IPS-NIHi7 (cell line): Measurements from ENCODE around the gene TRAPPC8.
"Not testable (repeated sequence)": the region's sequence is repeated elsewhere in the genome, so short reads cannot be mapped to it uniquely, and the experiment has no call there.

Experiments
- DNase-seq: peaks from one replicate; pipeline ENCODE4 v3.0.0; 2012; ENCODE audit warnings: mixed read lengths; ENCODE audit errors: extremely low spot score

Gene TRAPPC8

GRCh38 chr18:31943878-31944816 lies 1.2 kb upstream of the TRAPPC8 start:
- DNase-seq = no peak

- peak; percentile 53 for DNase-seq
These were observed 483 bp downstream of the TRAPPC8 start for GRCh38 chr18:31942291-31942998.

- DNase-seq = no peak
These were observed 1.7 kb downstream of the TRAPPC8 start for GRCh38 chr18:31941010-31941809.

DNA sequence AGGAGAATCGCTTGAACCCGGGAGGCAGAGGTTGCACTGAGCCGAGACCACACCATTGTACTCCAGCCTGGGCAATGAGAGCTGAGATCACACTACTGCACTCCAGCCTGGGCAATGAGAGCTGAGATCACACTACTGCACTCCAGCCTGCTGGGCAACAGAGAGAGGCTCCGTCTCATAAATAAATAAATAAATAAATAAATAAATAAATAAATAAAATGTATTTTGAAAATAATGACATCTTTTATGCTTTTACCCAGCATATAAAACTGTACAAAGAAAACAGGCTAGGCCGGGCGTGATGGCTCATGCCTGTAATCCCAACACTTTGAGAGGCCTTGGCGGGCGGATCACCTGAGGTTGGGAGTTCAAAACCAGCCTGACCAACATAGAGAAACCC lies 8.2 kb downstream of the TRAPPC8 start:
- not testable (repeated sequence) for DNase-seq

DNA sequence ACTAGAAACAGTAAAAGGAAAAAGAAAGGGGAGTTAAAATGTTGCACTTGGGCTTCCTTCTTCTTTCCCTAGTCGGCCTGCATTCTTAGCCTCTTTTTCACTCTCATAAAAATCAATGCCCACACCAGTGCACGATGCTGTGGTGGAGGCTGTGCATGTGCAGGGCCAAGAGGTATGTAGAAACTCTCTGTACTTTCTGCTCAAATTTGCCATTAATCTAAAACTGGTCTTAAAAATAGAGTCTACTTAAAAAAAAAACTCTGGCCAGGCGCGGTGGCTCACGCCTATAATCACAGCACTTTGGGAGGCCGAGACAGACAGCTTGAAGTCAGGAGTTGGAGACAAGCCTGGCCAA lies 11.1 kb downstream of the TRAPPC8 start:
- no peak for DNase-seq

GRCh38 chr18:31931163-31931885 lies 11.6 kb downstream of the TRAPPC8 start:
- DNase-seq = no peak

- no peak for DNase-seq
These were observed 13.7 kb downstream of the TRAPPC8 start for GRCh38 chr18:31929273-31929672.

DNA sequence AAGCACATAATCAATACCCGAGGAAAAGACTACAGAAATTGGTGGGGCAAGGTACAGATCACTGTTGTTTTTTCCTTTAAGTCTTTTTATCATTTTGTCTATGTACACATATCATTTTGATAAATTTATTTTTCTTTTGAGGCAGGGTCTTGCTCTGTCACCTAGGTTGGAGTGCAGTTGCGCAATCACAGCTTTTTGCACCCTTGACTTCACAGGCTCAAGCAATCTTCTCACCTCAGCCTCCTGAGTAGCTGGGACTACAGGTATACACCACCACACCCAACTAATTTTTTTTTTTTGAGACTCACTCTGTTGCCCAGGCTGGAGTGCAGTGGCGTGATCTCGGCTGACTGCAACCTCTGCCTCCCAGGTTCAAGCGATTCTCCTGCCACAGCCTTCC lies 15.9 kb downstream of the TRAPPC8 start:
- not testable (repeated sequence) for DNase-seq

GRCh38 chr18:31920277-31920676 lies 22.7 kb downstream of the TRAPPC8 start:
- no peak for DNase-seq

- not testable (repeated sequence) for DNase-seq
These were observed 23.6 kb downstream of the TRAPPC8 start for GRCh38 chr18:31919366-31919765.

DNA sequence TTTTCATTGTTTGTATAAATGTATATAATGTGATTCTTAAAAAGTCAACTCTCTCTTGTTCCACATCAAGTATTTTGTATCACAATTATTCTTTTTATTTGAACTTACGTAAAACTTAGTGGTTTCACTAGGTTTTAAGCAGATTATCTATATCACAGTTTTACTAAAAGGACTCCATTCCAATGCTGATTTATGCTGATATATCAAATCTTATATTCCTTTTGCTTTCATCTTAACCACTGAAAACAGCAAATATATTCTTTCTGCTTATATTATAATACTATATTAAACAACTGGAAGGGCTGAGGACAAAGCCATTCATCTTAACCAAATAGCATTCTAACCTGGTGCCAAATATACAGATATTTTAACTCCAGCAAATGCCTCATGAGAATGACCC lies 24.2 kb downstream of the TRAPPC8 start:
- no peak for DNase-seq

GRCh38 chr18:31901063-31901462 lies 41.9 kb downstream of the TRAPPC8 start:
- no peak for DNase-seq

GRCh38 chr18:31899771-31900170 lies 43.2 kb downstream of the TRAPPC8 start:
- not testable (repeated sequence) for DNase-seq

- DNase-seq = no peak
These were observed 50.0 kb downstream of the TRAPPC8 start for GRCh38 chr18:31892936-31893335.

DNA sequence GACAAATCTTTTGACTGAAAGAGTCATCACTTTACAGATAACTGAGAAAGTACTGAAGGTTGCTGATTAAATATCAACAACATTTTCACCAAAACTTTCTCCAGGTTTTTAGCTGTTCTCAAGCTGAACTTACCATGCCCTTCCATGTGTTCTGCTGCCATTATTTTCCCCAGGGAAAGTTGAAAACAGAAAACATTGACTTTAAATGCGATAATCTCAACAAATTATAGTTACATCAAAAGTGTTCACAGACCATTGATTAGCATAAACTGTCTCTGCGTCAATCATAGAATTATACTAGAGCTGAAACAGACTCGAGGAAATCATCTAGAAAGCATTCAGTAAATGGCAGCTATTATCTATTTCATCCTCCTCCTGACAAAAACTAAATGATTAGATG lies 51.4 kb downstream of the TRAPPC8 start:
- no peak for DNase-seq

- no peak for DNase-seq
These were observed 58.9 kb downstream of the TRAPPC8 start for GRCh38 chr18:31884020-31884419.

GRCh38 chr18:31880186-31880898 lies 62.6 kb downstream of the TRAPPC8 start:
- no peak for DNase-seq

DNA sequence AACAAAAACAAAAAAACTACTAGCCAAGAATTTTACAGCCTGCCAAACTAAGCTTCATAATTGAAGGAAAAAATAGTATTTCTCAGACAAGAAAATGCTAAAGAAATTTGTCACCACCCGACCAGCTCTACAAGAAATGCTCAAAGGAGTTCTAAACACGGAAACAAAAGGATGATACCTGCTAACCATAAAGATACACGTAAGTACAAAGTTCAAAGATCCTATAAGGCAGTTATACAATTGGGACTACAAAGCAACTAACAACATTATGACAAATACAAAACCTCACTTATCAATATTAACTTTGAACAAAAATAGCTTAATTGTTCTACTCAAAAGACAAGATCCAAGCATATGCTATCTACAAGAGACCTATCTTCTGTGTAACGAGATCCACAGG lies 64.6 kb downstream of the TRAPPC8 start:
- no peak for DNase-seq

DNA sequence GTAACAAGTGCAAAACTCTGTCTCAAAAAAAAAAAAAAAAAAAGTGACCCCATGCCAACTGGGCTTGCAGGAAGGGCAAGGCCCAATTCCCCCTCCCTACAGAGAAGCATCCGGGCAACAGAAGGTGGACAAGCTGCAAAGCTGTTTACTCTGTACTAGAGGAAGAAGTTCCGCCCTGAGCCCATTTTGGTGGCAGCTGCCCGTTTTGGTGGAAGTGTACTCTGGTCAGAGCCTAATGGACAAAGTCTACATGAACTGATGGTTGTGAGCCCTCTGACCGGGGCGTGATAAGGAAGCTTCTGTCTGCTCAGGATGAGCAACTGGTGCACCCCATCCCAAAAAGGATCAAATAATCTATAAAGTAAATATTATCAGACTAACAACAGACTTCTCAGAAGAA lies 65.0 kb downstream of the TRAPPC8 start:
- DNase-seq = no peak

DNA sequence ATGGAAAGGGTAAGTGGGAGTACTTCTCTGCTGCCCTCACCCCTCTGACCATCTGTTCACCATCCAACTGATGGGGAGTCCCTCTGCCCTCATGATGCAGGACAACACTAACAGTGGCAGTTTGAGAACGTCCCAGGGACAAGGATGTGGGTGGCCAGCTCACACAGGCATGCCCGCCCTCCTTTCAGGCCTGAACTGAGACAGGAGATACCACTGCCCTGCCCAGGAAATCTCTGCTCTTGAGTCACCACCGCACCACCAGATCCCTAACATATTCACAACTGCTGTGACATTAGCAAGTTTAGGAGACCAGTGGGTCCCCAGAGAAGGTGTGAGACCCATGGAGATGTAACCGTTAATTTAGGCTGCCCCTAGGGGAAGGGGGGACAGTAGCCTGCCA lies 66.2 kb downstream of the TRAPPC8 start:
- peak; percentile 10 for DNase-seq

GRCh38 chr18:31875301-31875700 lies 67.6 kb downstream of the TRAPPC8 start:
- DNase-seq = no peak
